ENCODE results near the gene HADH. TPM values are rescaled to one million over a fixed set of nuclear protein-coding genes. Genes with fewer than 3 reads are reported as not detected.

HADH gene
- total RNA-seq, 1 donor from 2014 or later, result 44.1 TPM

GRCh38 chr4:108052558-108053120 lies 63.0 kb downstream of the HADH start:
- no peak overlapping the region for H3K4me3 Mint-ChIP-seq (ENCODE audit: low read depth)
- H3K27me3 Mint-ChIP-seq, result peaks cover 5% of the 10 kb centered on the region
- no peaks in the 10 kb centered on the region for H3K4me1 Mint-ChIP-seq (ENCODE audit: low read depth)
- DNase-seq (ENCODE audit: low spot score, unreplicated experiment), result no peak
- H3K27ac Mint-ChIP-seq, result no peak overlapping the region
- H3K36me3 Mint-ChIP-seq (ENCODE audit: insufficient read depth), result no peaks in the 10 kb centered on the region
- TF ChIP-seq CTCF (IDR thresholded peaks at IDR 0.05; ENCODE audit: unreplicated experiment), result no peak
- H3K9me3 Mint-ChIP-seq (ENCODE audit: low read depth), result no peaks in the 10 kb centered on the region

GRCh38 chr4:108053251-108053711 lies 63.6 kb downstream of the HADH start:
- Mint-ChIP-seq H3K4me1 (ENCODE audit: low read depth) (no peaks in the 10 kb centered on the region), H3K27me3 (peaks cover 5% of the 10 kb centered on the region), H3K9me3 (ENCODE audit: low read depth) (no peaks in the 10 kb centered on the region), H3K36me3 (ENCODE audit: insufficient read depth) (no peaks in the 10 kb centered on the region), H3K27ac (no peak overlapping the region), H3K4me3 (ENCODE audit: low read depth) (no peak overlapping the region)
- no peak for DNase-seq (ENCODE audit: low spot score, unreplicated experiment)
- TF ChIP-seq CTCF (IDR thresholded peaks at IDR 0.05; ENCODE audit: unreplicated experiment), result no peak

GRCh38 chr4:108054025-108054638 lies 64.4 kb downstream of the HADH start:
- Mint-ChIP-seq H3K27me3 (peaks cover 5% of the 10 kb centered on the region), H3K36me3 (ENCODE audit: insufficient read depth) (no peaks in the 10 kb centered on the region), H3K27ac (no peak overlapping the region), H3K4me1 (ENCODE audit: low read depth) (peaks cover 5% of the 10 kb centered on the region), H3K9me3 (ENCODE audit: low read depth) (no peaks in the 10 kb centered on the region), H3K4me3 (ENCODE audit: low read depth) (no peak overlapping the region)
- TF ChIP-seq CTCF (IDR thresholded peaks at IDR 0.05; ENCODE audit: unreplicated experiment), result no peak
- no peak for DNase-seq (ENCODE audit: low spot score, unreplicated experiment)

GRCh38 chr4:108055787-108056186 lies 66.1 kb downstream of the HADH start:
- no peaks in the 10 kb centered on the region for H3K36me3 Mint-ChIP-seq (ENCODE audit: insufficient read depth)
- no peak overlapping the region for H3K4me3 Mint-ChIP-seq (ENCODE audit: low read depth)
- peaks cover 8% of the 10 kb centered on the region for H3K4me1 Mint-ChIP-seq (ENCODE audit: low read depth)
- no peak for DNase-seq (ENCODE audit: low spot score, unreplicated experiment)
- H3K27ac Mint-ChIP-seq, result no peak overlapping the region
- peaks cover 5% of the 10 kb centered on the region for H3K27me3 Mint-ChIP-seq
- no peak for TF ChIP-seq CTCF (IDR thresholded peaks at IDR 0.05; ENCODE audit: unreplicated experiment)
- H3K9me3 Mint-ChIP-seq (ENCODE audit: low read depth), result no peaks in the 10 kb centered on the region

- no peaks in the 10 kb centered on the region for H3K9me3 Mint-ChIP-seq (ENCODE audit: low read depth)
- H3K4me1 Mint-ChIP-seq (ENCODE audit: low read depth), result peaks cover 8% of the 10 kb centered on the region
- H3K27me3 Mint-ChIP-seq, result peaks cover 8% of the 10 kb centered on the region
- H3K4me3 Mint-ChIP-seq (ENCODE audit: low read depth), result no peak overlapping the region
- no peaks in the 10 kb centered on the region for H3K36me3 Mint-ChIP-seq (ENCODE audit: insufficient read depth)
- no peak for TF ChIP-seq CTCF (IDR thresholded peaks at IDR 0.05; ENCODE audit: unreplicated experiment)
- H3K27ac Mint-ChIP-seq, result no peak overlapping the region
- no peak for DNase-seq (ENCODE audit: low spot score, unreplicated experiment)
Measured at GRCh38 chr4:108056418-108056817, 66.7 kb downstream of the HADH start.

Data from progenitor cell of endocrine pancreas (in vitro differentiated cells).